GM18861 (cell line): ENCODE data around the gene MYL5.
"Not testable (repeated sequence)": the region's sequence is repeated elsewhere in the genome, so short reads cannot be mapped to it uniquely, and the experiment has no call there.

ENCODE experiments used
- ATAC-seq: cut with Tn5 transposase; IDR thresholded peaks from one replicate; pipeline ENCODE4 v1.9.1; 2021; ENCODE audit not compliant: unreplicated experiment

Gene MYL5

DNA sequence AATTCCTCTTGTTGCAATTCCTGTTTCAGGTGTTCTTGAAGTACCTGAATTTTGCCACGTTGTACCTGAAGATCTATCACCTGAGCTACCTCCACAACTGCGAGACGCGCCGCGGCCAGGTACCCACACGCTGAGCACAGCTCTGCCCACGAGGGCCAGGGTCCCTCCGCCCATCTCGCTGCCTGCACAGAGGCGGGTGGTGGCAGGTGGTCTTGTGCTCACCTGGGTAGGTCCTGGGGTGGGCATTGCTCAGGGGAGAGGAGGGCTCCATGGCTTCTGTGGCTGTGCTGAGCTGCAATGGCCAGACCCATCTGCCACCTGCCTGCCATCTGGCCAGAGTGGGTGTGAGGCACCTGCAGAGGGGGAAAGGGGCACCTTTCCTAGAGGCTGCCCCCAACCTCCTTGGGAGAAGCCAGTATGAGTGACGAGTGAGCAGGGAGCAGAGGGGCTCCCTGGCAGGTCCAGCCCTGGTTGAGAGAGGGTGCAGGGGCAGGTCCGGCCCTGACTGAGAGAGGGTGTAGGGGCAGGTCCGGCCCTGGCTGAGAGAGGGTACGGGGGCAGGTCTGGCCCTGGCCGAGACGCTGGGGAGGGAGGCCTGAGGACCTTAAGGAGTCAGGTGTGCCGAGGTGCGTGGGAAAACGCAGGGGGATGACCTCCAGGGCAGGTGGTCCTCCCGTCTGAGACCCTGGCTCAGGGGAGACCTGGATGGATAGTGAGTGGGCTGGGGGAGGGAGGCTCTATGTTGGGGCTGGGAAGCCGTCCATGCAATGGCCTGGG, 38.3 kb upstream of the MYL5 start:
- ATAC-seq: no peak

DNA sequence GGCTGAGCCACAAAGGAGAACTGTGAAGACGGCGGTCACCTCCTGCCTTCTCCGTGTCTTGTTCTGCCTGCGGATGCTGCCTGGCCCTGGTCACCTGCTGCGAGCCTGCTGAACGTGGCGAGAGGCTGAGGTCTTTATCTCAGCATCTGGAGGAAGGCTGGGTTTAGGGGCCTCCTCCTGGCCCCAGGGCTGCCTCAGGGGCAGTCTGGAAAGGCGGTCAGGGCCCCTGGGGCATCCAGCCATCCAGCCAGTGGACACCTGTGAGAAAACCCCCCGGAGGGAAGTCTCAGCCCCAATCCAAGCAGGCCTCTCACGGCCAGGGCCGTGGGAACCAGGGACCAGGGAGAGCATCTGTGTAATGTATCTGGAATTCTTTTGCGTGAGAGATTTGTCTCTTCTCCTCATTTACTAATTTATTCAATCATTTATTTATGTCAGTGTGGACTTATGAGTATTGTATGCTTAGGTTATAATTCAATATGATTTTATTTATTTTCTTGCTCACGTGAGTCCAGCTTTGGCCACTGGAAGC, 37.6 kb upstream of the MYL5 start:
- no peak for ATAC-seq

DNA sequence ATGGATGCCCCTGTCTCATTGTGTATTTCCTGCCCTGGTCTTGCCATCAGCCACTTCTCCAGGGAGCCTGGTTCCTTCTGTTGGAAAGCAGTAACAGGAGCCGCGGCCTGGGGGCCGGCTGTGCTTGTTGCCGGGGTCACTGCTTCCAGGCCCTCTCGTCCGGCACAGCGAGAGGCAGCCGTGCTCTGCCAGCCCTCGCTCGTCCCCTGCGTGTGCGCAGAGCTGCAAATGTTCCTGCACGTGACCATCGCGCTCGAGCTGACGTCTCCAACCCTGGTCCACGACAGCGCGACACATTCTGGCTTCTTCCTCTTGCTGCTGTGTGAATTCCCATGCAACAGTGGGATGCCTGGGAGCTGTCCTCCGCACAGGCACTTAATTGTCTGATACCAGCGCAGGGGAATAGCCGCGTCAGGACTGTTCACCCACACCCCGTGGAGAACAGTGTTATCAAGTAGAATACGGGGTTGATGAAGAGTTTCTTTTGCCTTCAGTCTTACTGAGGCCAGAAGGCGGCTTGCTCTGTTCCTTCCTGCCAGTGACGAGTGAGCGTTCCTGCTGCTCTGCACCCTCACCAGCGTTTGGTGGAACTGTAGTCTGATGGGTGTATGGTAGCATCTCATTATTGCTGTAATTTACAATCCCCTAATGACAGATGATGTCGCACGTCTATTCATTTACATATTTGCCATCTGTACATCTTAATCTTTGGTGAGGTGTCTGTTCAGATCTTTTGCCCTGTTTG, 36.6 kb upstream of the MYL5 start:
- no peak for ATAC-seq

DNA sequence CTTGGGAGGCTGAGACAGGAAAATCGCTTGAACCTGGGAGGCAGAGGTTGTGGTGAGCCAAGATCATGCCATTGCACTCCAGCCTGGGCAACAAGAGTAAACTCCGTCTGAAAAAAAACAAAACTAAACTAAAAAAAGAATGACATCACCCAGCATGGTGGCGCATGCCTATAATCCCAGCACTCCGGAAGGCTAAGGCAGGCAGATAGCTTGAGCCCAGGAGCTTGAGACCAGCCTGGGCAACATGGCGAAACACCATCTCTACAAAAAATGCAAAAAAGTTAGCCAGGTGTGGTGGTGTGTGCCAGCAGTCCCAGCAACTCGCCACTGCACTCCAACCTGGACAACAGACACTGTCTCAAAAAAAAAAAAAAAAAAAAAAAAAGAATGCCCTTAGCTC, 32.0 kb upstream of the MYL5 start:
- not testable (repeated sequence) for ATAC-seq

DNA sequence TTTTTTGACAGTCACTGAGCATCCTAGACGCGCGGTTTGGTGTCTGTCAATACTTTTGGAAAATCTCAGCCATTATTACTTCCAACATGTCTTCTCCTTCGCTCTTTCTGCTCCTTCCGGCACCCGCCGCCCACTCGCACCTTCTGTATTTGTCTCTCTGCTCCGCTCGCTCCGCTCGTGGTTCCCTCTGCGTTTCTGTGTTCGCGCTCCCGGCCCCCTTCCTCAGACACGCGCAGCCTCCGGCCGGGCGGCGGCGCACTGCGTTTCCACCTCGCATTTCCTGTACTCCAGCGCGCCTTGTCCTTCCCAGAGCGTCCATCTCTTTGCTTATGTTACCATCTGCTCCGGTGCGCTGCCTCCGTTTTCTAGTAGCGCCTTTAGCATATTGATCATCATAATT, 27.9 kb upstream of the MYL5 start:
- no peak for ATAC-seq

DNA sequence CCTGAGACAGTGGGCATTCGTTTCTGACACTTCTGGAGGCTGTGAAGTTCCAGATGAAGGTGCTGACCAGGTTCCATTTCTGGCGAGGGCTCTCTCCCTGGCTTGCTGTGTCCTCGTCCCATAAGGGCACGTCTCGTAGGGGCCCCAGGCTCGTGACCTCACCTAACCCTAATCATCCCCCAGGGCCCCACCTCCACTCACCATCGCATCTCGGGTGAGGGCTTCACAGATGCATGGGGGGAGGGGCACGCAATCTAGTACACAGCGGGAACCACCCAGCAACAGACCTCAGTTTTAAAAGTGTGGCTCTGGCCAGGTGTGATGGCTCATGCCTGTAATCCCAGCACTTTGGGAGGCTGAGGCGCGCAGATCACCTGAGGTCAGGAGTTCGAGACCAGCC, 26.9 kb upstream of the MYL5 start:
- no peak for ATAC-seq

DNA sequence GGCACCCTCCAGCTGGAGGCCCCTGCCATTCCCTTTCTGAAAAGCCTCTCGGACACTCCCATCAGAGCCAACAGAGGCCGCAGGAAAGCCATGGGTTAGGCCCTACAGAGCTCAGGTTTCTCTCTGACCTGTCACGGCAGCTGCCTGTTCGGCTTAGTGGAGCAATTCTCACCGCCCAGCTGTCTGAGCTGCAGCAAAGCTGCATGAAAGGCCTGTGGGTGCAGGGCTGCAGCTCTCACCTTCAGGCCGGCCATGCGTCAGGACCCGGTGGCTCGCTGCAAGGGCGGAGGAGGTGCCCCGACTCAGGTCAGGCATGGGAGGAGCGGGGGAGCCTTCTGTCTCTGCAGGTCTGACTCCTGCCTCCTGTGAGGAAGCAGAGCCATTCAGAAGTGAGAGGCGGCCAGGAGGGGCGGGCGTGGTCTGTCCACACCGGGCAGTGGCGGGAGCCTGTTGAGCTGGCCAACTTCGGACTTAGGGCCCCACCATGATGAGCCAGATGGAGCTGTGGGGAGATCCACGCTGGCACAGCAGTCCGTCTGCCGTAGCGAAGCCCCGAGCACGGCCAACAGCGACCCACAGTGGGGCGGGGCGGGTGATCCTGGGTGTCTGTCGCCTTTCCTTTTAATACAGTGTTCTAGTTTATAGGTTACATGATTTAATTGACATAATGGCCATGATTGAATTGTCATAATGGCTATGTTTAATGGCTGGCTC, 25.6 kb upstream of the MYL5 start:
- no peak for ATAC-seq

DNA sequence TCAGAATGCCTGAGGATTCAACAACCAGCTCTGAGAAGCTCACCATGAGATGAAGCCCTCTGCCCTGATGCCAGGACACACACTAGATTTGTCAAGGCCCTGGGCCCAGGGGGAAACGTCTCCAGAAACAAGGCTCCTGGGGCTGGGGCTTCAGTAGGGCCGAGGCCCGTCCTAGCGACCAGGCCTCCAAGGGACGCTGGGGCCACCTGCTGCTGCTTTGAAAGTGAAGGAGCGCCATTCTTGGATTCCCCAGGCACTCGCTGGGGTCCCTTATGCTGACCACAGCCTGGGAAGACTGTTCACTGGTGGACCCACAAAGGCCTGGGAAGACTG, 25.1 kb upstream of the MYL5 start:
- ATAC-seq: no peak

DNA sequence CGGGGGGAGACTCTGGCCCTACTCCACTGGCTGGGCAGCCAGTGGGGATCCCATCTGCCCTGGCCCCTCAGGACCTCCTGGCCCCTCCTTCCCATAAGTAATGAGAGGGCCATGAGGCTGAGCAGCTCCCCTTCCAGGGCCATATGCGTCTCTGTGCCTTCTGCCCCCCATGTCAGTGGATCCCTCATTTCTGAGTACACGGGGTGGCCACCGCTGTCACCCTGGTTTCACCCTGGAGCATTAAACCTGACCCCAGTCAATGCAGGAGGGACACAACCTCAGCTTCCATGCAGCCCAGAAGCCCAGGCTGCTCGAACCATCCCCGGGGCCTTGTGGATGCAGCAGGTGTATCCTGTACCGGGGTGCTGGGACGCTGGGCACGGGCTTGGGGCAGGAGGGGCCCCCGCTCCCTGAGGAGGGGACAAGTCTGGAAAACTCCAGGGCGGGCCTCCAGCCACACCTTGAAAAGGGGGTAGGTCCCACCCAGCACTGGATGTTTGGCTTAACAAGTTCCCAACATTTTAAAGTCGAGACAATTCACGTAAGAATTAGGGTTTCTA, 24.5 kb upstream of the MYL5 start:
- ATAC-seq: no peak

DNA sequence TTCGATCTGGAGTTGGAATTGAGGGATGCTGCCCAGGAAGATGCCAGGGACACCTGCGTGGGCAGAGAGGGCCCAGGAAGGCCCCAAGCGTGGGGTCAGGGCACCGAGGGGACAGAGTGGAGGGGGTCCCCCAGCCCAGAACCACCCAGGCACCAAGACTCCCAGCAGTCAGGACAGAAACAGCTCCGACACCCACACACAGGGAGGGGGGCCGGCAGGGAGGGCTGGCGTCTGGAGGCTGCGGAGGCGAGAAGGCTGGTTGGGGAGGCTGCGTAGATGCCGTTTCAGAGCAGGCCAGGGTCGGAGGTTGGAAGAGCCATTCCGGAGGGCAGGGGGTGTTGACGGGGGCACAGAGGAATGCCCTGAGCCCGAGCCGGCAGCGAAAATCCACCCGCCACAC, 23.9 kb upstream of the MYL5 start:
- ATAC-seq: no peak

DNA sequence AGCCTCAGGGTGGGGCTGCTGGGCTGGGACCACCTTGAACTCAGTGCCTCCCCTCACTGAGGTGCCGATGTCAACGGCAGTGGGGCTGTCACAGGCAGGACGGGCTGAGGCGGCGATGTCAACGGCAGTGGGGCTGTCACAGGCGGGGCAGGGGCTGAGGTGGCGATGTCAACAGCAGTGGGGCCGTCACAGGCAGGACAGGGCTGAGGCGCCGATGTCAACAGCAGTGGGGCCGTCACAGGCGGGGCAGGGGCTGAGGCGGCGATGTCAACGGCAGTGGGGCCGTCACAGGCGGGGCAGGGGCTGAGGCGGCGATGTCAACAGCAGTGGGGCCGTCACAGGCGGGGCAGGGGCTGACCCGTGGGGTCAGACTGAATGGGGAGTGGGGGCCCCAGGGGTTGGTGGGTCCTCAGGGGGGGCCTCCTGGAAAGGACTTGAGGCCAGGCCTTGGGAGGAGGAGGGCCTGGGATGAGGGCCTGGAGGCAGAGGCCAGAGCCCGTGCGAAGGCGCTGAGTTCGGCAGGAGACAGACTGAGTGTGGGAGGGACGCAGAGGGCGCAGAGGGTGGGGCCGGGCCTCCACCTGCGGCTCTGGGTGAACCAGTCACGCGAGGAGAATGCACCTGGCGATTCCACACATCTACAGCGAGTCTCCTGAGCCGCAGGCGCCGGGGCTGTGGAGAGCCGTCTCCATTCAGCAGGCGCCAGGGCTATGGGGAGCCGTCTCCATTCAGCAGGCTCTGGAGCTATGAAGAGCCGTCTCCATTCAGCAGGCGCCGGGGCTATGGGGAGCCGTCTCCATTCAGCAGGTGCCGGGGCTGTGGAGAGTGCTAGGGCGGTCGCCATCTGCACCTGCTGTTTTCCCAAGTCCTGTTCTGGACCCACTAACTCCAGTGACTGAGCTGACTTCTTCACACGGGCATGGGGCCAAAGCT, 23.1 kb upstream of the MYL5 start:
- no peak for ATAC-seq

DNA sequence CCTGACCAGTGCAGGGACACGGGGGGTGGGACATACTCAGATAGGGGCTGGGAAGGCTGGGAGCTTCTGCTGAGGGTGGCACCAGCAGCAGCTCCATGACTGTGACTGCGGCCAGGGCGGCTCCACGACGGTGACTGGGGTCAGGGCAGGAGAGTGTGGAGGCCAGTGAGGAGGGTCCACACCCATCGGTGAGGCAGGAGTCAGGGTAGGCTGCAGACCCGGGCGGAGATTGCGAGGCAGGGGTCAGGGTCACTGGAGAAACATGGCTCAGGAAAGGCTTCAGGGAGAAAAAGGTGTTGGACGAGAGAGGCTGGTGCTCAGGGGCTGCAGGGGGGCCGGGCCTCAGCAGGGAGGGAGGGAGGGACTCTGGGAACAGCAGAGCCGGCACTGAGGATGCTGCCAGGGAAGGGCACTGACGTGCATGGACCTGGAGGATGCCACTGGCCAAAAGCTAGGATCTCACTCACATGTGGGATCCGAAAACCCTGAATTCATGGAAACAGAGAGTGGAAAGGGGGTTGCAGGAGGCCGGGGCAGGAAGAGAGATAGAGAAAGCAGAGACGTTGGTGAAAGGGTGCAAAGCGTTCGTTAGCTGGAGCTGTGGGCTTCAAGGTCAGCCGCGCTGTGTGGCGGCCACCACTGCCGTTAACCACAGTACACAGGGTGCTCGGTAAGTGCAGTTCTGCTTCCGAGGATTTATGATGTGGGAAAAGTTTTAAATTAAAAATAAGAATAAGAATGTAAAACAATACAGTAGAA, 22.3 kb upstream of the MYL5 start:
- ATAC-seq: no peak

DNA sequence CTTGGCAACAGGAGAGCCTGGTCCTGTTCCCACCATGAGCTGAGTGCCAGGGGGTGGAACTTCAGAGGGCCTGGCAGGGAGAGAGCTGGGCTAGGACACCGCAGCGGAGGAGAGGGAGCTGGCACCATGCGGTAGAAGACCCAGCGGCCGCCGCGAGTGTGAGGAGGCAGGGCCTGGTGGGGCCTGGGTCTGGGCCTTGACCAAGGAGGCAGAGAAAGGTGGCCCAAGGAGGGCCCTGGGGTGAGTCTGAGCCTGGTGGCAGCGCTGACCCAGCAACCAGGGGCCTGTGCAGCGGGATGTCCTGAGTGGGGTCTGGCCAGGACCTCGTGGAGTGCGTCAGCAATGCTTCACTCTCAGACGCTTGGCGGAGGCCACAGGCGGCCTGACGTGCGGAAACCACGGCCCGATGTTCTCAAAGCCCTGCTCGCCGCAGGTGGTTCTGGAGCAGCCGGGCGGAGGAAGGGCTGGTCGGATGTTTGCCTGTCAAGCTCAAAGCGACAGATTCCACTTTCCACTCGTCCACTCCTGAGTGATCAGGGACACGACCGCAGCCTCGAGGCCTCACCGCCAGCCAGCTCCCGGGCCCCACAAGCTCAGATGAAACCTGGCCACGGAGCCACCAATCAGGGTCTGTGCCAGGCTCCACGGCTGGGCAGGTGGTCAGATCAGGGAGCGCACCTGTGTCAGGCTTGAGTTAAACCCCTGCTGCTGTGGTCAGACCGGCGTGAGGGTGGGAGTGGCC, 21.1 kb upstream of the MYL5 start:
- ATAC-seq: no peak

DNA sequence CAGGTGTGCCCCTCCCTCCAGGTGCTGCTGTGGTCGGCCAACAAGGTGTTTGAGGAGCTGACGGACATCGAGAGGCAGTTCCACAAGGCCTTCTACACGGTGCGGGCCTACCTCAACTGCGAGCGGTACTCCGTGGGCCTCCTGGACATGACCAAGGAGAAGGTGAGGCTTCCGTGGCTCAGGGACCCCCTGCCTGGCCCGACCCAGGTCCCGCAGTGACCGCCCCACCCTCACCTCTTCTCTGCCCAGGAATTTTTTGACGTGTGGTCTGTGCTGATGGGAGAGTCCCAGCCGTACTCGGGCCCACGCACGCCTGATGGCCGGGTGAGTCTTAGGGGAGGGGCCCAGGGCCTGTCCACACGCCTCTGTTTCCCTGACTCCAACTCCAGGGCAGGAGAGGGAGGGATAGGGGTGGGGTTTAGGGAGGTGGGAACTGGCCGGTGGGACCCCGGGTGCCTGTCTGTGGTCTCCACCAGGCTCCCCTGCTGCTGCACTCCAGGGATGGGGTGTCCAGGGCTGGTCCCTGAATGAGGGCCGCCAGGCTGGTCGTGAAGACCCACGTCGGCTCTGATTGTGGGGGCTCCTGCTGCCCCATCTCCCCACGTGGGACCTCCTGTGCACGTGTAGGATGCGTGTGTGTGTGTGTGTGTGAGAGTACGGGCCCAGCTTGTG, 20.4 kb upstream of the MYL5 start:
- ATAC-seq: no peak

DNA sequence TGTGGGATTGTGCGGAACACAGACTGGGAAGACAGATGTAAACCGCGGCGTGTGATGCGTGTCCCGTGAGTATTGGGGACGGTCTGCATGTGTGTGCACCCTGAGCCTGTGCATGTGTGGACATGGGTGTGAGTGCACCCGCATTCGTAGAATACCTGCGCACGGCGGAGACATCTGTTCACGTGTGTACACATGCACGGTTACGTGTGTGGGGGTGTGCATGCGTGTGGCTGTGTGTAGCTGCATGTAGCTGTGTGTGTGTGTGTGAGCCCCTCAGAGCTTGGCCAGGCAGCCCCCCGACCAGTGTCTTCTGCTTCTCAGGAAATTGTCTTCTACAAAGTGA, 19.9 kb upstream of the MYL5 start:
- no peak for ATAC-seq

DNA sequence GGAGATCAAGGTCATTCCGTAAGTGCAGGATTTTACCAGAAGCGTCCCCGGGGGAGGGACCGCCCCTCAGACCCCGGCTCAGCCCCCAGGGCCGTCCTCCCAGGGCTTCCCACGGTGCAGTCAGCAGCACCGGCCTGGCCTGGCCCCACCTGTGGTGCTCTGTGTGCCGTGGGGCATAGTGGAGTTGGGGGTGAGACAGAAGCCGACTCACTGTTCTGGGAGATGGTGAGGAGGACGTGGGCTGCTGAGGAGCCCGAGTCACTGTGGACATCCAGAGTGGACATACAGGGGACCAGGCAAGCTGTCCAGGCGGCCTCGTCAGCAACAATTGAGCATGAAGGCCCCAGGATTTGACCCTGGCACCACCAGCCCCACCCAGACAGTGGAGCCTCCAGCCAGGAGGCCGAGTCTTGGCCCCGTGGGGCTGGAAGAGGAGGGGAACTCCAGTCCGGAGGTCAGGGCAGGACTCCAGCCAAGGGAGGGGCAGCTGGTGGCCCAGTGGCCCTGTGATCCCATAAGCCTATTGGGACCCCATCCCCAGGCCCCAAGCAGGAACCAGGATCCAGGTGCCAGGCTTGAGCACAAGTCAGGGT, 19.4 kb upstream of the MYL5 start:
- ATAC-seq: no peak

DNA sequence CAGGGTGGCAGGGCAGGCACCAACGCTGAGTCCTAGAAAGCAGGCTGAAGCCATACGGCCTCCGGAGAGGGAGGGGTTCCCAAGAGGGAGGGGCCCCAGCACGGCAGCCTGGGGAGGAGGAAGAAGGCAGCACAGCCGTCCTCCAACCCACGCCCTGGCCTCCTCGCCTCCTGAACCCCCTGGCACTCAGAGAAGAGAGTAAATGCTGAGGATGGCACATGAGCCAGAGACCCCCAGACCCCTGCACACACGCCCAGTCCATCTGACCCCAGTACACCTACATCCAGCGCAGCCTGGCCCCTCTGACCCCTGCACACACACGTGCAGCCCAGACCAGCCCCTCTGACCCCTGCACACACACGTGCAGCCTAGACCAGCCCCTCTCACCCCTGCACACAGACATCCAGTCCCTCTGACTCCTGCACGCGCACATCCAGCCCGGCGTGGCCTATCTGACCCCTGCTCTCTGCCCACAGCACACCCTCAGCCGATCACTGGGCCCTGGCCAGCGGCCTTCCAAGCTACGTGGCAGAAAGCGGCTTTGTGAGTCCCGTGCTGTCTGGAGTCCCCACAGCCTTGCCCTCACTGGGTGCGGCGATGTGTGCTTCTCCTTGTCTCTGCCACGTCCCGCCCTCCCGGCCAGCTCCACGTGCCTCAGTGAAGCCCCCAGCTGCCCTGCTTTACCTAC, 18.7 kb upstream of the MYL5 start:
- no peak for ATAC-seq
